Lower leg skin (tissue), 4 donors: ENCODE data around the gene AURKA. TPM values are rescaled to one million over a fixed set of nuclear protein-coding genes. Genes with fewer than 3 reads are reported as not detected.
A peak's percentile ranks its signal among the peaks of the same experiment; 100 is the strongest.

Experiments used
- DNase-seq, 2 donors: peaks; one replicate each; pipeline ENCODE4 v3.0.0-alpha.2; 2019; ENCODE audit warnings: low spot score in 2 of 2
- H3K4me3 ChIP-seq: fragments of 200-600 bp; sonication (generic); 2 replicates; pipeline ENCODE4 v1.5.1; 2017; ENCODE audit warnings: mild to moderate bottlenecking, low read depth; ENCODE audit not compliant: poor library complexity, severe bottlenecking
- POLR2A ChIP-seq, 2 donors: fragments of 450-650 bp; IDR thresholded peaks; one replicate each; pipeline ENCODE4 v1.6.1; 2016 to 2017; ENCODE audit warnings: antibody characterized with exemption in 2 of 2, mild to moderate bottlenecking in 1 of 2, moderate library complexity in 1 of 2
- WGBS, 2 donors: methylation state at CpG; one replicate each; pipeline ENCODE4 v1.1.5; 2018; 5-methylcytosine and 5-hydroxymethylcytosine counted together
- intact Hi-C: fragments of 100-400 bp; cut with DNase I; formaldehyde crosslinking; loops from one replicate; pipeline ENCODE4 v1.15.0; 2023; ENCODE audit warnings: low total_unique reads
- total RNA-seq, 4 donors: library from RNA; depleted of rRNA; stranded (reverse); fragments of >200 nt; gene quantifications; one replicate each; pipeline ENCODE4 v1.1.0, GENCODE V29; 2016
- TF ChIP-seq, protein P1 (sequence below), 3 donors: fragments of 450-650 bp; IDR thresholded peaks; one replicate each; pipeline ENCODE4 v1.5.1; 2016; ENCODE audit warnings: antibody characterized with exemption in 3 of 3, mild to moderate bottlenecking in 3 of 3, moderate library complexity in 2 of 3

The AURKA gene
- total RNA-seq, 4 donors from 2014 or later: 3.9 to 8.7 (median 5.9) TPM

DNA sequence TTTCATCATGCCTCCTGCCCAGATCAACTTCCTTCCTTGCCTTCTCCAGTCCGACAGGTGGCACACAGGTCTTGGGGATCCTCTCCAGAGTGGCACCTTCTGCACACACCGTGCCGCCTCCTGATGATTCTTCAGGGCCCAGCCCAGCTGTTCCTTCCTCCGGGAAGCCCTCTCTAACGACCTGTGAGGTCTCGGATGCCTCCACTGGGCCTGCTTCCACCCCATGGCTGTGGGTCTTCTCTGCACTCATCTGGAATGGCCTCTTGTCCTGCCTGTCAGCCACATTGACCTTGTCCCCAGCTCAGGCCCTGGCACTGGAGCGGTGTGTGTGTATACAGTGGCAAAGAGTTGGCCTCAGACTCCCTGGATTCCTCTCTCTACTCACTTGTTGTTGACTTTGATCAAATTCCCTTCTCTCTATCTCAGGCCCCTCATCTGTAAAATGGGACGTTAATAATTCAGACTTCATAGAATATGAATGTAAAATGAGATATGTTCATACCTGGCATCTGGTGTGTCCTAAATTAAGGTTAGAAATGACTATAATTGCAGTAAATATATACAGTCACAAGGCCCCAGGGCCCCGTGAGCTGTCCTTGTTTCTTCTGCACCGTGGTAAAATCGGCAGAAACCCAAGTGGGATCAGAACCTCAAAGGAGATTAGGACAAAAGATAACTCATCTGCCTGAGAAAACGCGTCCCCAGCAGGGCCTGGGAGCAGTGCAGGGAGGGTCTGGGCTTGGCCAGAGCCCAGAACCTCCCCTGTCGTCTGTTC is 31.7 kb downstream of the AURKA start:
- H3K4me3 ChIP-seq: no peak overlapping the region
- no peak for DNase-seq
- 59 to 60% methylated on average over 14 of the region's 14 CpGs for WGBS, 2 donors
- TF ChIP-seq, protein P1, sequence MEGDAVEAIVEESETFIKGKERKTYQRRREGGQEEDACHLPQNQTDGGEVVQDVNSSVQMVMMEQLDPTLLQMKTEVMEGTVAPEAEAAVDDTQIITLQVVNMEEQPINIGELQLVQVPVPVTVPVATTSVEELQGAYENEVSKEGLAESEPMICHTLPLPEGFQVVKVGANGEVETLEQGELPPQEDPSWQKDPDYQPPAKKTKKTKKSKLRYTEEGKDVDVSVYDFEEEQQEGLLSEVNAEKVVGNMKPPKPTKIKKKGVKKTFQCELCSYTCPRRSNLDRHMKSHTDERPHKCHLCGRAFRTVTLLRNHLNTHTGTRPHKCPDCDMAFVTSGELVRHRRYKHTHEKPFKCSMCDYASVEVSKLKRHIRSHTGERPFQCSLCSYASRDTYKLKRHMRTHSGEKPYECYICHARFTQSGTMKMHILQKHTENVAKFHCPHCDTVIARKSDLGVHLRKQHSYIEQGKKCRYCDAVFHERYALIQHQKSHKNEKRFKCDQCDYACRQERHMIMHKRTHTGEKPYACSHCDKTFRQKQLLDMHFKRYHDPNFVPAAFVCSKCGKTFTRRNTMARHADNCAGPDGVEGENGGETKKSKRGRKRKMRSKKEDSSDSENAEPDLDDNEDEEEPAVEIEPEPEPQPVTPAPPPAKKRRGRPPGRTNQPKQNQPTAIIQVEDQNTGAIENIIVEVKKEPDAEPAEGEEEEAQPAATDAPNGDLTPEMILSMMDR (IDR thresholded peaks at IDR 0.05): no peak
- TF ChIP-seq POLR2A (IDR thresholded peaks at IDR 0.05): no peak
- intact Hi-C loops: no loop called here

DNA sequence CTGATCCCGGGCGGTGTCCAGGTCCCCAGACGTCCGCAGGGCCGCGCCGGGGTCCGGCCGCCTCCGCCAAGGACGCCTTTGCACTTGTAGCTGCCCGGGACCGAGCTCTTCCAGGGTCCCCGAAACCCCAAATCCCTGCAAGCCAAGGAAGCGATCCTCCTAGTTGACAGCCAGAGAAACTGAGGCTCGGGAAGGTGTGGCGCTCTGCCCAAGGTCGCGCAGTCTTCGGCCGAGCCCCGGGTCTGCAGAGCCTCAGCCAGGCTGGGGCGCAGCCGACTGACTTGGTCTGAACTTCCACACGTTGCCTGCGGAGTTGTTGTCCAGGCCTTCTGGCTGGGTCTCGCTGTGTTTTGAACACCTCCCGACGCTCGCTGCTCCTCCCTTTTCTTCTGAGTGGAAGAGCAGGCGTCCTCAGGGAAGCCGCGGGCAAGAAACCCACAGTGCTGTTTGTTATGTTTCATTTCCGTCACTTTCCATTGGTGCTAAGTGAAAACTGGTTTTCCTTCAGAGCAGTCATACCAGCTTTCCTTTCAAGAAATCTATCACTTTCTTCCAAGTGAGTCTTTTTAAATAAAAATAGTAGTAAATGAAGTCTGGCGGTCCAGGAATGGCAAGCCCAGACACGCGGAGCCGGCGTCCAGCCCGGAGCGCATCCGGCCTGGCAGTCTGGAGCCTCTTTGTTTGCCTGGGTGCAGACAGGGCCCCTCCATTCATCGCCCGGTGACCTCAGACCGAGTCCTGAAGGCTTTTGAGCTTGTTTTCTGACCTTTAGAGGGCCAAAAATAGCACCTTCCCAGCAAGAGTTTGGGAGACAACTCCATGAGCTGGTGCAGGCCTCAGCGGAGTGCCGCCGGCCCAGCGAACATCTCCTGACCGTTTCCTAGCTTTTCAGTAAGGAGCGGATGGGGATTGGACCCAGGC is 32.5 kb downstream of the AURKA start:
- peak; percentile 41 to 89 for DNase-seq
- H3K4me3 ChIP-seq: peak overlapping the region; percentile 86
- TF ChIP-seq, protein P1 (IDR thresholded peaks at IDR 0.05): no peak
- TF ChIP-seq POLR2A (IDR thresholded peaks at IDR 0.05): no peak
- intact Hi-C loops: no loop called here
- 7 to 8% methylated on average over 48 to 49 of the region's 51 CpGs for WGBS, 2 donors

DNA sequence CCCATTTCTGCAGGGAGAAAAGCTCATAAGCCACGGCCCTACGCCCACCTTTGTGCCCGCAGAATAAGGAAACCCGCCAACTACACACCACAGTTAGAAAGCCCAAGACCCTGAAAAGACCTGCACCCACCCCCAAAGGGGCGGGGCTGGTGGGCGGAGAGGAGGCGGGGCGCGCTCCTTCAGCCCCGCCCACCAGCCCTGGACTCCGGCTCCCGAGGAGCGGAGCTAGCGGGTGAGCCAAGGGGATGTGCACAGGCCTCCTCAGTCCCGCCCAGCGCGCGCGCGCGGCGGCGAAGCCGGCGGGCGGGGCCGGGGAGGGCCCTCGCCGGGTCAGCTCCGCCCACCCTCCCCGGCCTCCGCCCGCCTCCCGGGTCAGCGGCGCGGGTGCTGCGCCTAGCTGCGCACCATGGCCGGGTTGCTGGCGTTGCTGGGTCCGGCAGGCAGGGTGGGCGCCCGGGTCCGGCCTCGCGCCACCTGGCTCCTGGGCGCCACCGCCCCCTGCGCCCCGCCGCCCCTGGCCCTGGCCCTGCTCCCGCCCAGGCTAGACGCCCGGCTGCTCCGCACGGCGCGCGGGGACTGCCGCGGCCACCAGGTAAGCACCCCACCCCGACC is 33.3 kb downstream of the AURKA start, which contains the start of gene FAM210B:
FAM210B (plus strand) TSS at position 375 of the 612 bp plus-strand sequence; CDS start at position 407, 32 bp downstream.
- 2% methylated on average over 16 to 27 of the region's 63 CpGs for WGBS, 2 donors
- no peak for TF ChIP-seq POLR2A (IDR thresholded peaks at IDR 0.05)
- TF ChIP-seq, protein P1 (IDR thresholded peaks at IDR 0.05): no peak
- peak; percentile 76 to 96 for DNase-seq
- peak within 1 kb of the TSS; percentile 86 for H3K4me3 ChIP-seq
- intact Hi-C loops: no loop called here

DNA sequence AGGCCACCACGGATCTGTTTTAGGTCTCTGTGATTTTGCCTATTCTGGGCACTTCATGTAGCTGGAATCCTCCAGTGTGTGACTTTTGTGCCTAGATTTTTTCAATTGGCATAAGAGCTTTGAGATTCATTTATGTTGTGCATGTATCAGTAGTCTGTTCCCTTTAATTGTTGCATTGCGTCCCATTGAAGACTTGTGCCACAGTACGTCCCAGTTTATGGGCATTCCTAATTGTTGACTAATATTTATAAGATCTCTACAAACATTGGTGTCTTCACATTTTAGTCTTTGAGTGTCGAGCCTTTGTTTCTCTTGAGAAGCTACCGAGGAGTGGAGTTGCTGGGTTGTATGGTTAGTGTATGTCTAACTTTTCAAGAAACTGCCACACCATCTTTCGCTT is 33.9 kb downstream of the AURKA start:
- H3K4me3 ChIP-seq: no peak overlapping the region
- intact Hi-C loops: no loop called here
- DNase-seq: no peak
- 39 to 49% methylated on average over 6 of the region's 6 CpGs for WGBS, 2 donors
- TF ChIP-seq POLR2A (IDR thresholded peaks at IDR 0.05): no peak
- TF ChIP-seq, protein P1 (IDR thresholded peaks at IDR 0.05): no peak

DNA sequence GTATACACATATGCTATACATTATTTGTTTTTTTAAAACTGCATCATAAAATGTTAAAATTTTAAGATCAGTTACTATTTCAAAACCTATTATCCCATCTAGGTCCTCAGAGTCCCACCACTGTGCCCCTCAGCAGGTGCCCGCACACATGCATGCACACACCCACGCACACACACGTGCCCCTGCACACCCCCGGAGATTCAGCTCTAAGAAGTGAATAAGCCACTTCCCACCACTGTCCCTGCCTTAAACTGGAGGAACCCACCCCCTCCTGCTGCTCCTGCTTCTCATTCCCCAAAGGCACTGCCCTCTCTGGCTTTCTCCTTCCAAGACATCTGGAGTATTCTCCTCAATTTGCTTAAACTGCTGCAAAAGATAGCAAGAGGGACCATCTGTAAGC is 38.7 kb downstream of the AURKA start:
- 71 to 76% methylated on average over 4 of the region's 4 CpGs for WGBS, 2 donors
- TF ChIP-seq, protein P1 (IDR thresholded peaks at IDR 0.05): no peak
- no peak for TF ChIP-seq POLR2A (IDR thresholded peaks at IDR 0.05)
- H3K4me3 ChIP-seq: no peak overlapping the region

More for the DNA sequence above, 38.7 kb downstream of the AURKA start:
- no peak for DNase-seq
- intact Hi-C loops: no loop called here
